Activated naive CD8-positive, alpha-beta T cell (primary cell): Measurements from ENCODE around the gene CYFIP2.

Experiments
- H3K27ac Mint-ChIP-seq: one replicate; pipeline ENCODE4 v1.8.0; 2021; ENCODE audit warnings: mixed read lengths
- H3K27me3 Mint-ChIP-seq: one replicate; pipeline ENCODE4 v1.8.0; 2021; ENCODE audit warnings: mixed read lengths
- H3K36me3 Mint-ChIP-seq: one replicate; pipeline ENCODE4 v1.8.0; 2021; ENCODE audit warnings: mixed read lengths
- H3K4me1 Mint-ChIP-seq: one replicate; pipeline ENCODE4 v1.8.0; 2021; ENCODE audit warnings: low read depth, mixed read lengths
- H3K4me3 Mint-ChIP-seq: one replicate; pipeline ENCODE4 v1.8.0; 2021; ENCODE audit warnings: mild to moderate bottlenecking, mixed read lengths
- H3K9me3 Mint-ChIP-seq: one replicate; pipeline ENCODE4 v1.8.0; 2021; ENCODE audit warnings: low read depth, mixed read lengths

The CYFIP2 gene

GRCh38 chr5:157309796-157310195 is 43.9 kb downstream of the CYFIP2 start:
- H3K27ac Mint-ChIP-seq = peak overlapping the region; percentile 91
- peaks cover 74% of the 10 kb centered on the region for H3K4me1 Mint-ChIP-seq
- peaks cover 23% of the 10 kb centered on the region for H3K36me3 Mint-ChIP-seq
- no peaks in the 10 kb centered on the region for H3K9me3 Mint-ChIP-seq
- H3K27me3 Mint-ChIP-seq = no peaks in the 10 kb centered on the region
- no peak overlapping the region for H3K4me3 Mint-ChIP-seq

GRCh38 chr5:157311595-157311994 is 45.7 kb downstream of the CYFIP2 start:
- H3K27me3 Mint-ChIP-seq = no peaks in the 10 kb centered on the region
- H3K27ac Mint-ChIP-seq = peak overlapping the region; percentile 91
- no peaks in the 10 kb centered on the region for H3K9me3 Mint-ChIP-seq
- H3K4me3 Mint-ChIP-seq = no peak overlapping the region
- H3K36me3 Mint-ChIP-seq = peaks cover 14% of the 10 kb centered on the region
- peaks cover 56% of the 10 kb centered on the region for H3K4me1 Mint-ChIP-seq

DNA sequence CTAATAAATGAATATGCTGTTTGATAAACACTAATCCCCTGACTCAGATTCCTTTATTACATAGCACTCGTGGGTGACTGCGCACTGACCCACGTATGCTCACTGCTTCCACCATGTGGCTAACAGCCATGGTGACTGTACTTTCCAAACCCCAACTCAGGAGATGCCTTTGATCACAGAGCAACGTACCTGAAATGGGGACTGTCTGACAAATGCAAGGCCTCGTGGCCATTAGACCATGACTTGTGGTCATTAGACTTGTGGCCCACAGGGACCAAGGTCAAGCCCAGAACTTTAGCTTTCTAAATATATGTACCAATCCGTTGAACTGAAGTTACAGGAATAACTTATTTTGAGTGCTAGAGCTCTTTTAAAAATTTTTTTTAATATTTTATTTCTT is 46.6 kb downstream of the CYFIP2 start:
- Mint-ChIP-seq H3K36me3 (peaks cover 14% of the 10 kb centered on the region), H3K4me3 (peak overlapping the region; percentile 50)

DNA sequence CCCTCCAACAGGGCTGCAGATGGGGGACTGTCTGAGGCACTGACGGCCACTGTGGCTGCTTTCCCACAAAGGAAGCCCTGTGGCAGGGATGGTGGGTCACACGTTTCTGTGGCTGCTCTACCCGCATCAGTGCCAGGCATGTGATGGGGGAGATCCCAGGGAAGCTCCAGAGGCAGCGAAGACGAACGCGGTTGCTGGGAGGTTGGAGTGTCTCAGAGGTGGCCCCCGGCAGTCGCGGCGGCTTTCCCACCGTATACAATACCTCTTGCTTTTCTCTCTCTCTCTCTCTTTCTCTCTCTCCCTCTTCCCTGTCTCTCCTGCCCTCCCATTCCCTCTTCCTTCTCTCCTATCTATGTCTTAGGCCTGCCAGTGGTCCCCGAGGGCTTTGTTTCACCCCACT is 56.7 kb downstream of the CYFIP2 start:
- H3K4me1 Mint-ChIP-seq = peaks cover 13% of the 10 kb centered on the region
- H3K27ac Mint-ChIP-seq = peak overlapping the region; percentile 82
- no peak overlapping the region for H3K4me3 Mint-ChIP-seq
- H3K9me3 Mint-ChIP-seq = no peaks in the 10 kb centered on the region
- no peaks in the 10 kb centered on the region for H3K27me3 Mint-ChIP-seq
- H3K36me3 Mint-ChIP-seq = peaks cover 11% of the 10 kb centered on the region

More for the DNA sequence above, 46.6 kb downstream of the CYFIP2 start:
- peaks cover 47% of the 10 kb centered on the region for H3K4me1 Mint-ChIP-seq
- peak overlapping the region; percentile 91 for H3K27ac Mint-ChIP-seq
- no peaks in the 10 kb centered on the region for H3K27me3 Mint-ChIP-seq
- no peaks in the 10 kb centered on the region for H3K9me3 Mint-ChIP-seq

- Mint-ChIP-seq H3K4me3 (no peak overlapping the region), H3K36me3 (peaks cover 13% of the 10 kb centered on the region), H3K9me3 (no peaks in the 10 kb centered on the region), H3K4me1 (peaks cover 17% of the 10 kb centered on the region), H3K27me3 (no peaks in the 10 kb centered on the region), H3K27ac (peak overlapping the region; percentile 41)
These were observed 57.3 kb downstream of the CYFIP2 start for GRCh38 chr5:157323107-157323706.

GRCh38 chr5:157324237-157324636 is 58.3 kb downstream of the CYFIP2 start:
- H3K27me3 Mint-ChIP-seq = no peaks in the 10 kb centered on the region
- H3K36me3 Mint-ChIP-seq = peaks cover 10% of the 10 kb centered on the region
- no peak overlapping the region for H3K4me3 Mint-ChIP-seq
- no peaks in the 10 kb centered on the region for H3K9me3 Mint-ChIP-seq
- H3K4me1 Mint-ChIP-seq = peaks cover 28% of the 10 kb centered on the region
- peak overlapping the region; percentile 68 for H3K27ac Mint-ChIP-seq

DNA sequence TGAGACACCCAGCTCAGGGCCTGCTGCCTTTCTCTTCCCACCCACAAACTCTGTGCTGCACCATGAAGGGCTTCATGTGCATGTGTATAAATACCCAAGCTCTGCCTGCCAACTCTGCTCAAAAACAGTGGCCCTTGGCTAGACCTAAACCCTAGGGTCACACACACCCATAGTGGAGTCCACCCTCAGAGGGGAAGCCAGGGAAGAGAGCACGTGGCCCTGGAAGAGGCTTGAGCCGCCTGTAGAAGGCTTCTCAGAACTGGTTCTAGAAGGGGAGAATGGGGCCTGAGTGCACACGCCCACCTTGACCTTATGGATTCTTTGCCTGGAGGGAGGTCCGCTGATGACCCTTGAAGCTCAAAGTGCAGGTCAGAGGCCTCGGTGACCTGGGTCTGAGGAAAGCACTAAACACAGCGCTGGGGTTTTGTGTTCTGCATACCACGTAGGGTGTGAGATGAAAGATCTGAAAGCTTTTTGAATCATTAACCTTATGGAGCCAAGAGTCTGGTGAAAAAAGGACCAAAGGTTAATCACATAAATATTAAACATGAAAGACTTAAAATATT is 60.6 kb downstream of the CYFIP2 start:
- no peaks in the 10 kb centered on the region for H3K27me3 Mint-ChIP-seq
- peaks cover 45% of the 10 kb centered on the region for H3K4me1 Mint-ChIP-seq
- peak overlapping the region; percentile 95 for H3K27ac Mint-ChIP-seq
- peaks cover 14% of the 10 kb centered on the region for H3K36me3 Mint-ChIP-seq
- no peak overlapping the region for H3K4me3 Mint-ChIP-seq
- no peaks in the 10 kb centered on the region for H3K9me3 Mint-ChIP-seq

GRCh38 chr5:157327771-157328170 is 61.8 kb downstream of the CYFIP2 start:
- Mint-ChIP-seq H3K27ac (peak overlapping the region; percentile 95), H3K27me3 (no peaks in the 10 kb centered on the region), H3K4me3 (no peak overlapping the region)

DNA sequence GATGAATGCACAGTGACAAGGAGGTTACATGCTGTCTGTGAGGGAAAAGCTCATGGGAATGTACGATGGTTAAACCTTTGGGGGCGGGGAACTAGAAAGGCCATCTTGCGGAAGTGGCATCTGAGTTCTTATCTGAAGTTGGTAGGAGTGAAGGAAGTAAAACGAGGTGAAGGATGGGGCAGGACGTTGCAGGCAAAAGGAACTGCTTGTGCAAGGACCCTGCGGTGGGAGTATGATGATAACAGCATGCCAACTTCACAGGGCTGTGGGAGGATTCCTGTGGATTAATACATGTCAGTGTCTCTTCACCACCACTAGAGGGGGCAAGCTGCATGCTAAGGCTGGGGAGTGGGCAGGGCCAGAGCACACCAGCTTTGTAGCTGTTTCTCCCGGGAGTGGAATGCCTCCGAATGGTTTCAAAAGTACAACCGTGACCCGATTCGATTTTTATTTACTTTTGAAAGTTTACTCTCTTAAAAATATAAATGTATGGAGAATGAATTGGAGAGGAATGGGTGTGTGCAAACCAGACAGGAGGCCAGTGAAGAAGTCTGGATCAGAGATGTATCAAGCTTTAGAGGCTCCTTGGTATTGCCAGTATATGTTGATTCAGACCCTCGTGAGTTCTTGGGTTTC is 62.5 kb downstream of the CYFIP2 start:
- H3K4me1 Mint-ChIP-seq = peaks cover 55% of the 10 kb centered on the region
- no peaks in the 10 kb centered on the region for H3K9me3 Mint-ChIP-seq
- peak overlapping the region; percentile 95 for H3K27ac Mint-ChIP-seq
- H3K36me3 Mint-ChIP-seq = peaks cover 16% of the 10 kb centered on the region
- H3K27me3 Mint-ChIP-seq = no peaks in the 10 kb centered on the region
- peak overlapping the region; percentile 66 for H3K4me3 Mint-ChIP-seq

More at GRCh38 chr5:157327771-157328170, 61.8 kb downstream of the CYFIP2 start:
- H3K36me3 Mint-ChIP-seq = peaks cover 16% of the 10 kb centered on the region
- H3K9me3 Mint-ChIP-seq = no peaks in the 10 kb centered on the region
- peaks cover 55% of the 10 kb centered on the region for H3K4me1 Mint-ChIP-seq

- Mint-ChIP-seq H3K27ac (peak overlapping the region; percentile 95), H3K36me3 (peaks cover 17% of the 10 kb centered on the region), H3K4me3 (peak overlapping the region; percentile 7), H3K4me1 (peaks cover 52% of the 10 kb centered on the region), H3K9me3 (no peaks in the 10 kb centered on the region), H3K27me3 (no peaks in the 10 kb centered on the region)
These were observed 65.9 kb downstream of the CYFIP2 start for GRCh38 chr5:157331807-157332206.

DNA sequence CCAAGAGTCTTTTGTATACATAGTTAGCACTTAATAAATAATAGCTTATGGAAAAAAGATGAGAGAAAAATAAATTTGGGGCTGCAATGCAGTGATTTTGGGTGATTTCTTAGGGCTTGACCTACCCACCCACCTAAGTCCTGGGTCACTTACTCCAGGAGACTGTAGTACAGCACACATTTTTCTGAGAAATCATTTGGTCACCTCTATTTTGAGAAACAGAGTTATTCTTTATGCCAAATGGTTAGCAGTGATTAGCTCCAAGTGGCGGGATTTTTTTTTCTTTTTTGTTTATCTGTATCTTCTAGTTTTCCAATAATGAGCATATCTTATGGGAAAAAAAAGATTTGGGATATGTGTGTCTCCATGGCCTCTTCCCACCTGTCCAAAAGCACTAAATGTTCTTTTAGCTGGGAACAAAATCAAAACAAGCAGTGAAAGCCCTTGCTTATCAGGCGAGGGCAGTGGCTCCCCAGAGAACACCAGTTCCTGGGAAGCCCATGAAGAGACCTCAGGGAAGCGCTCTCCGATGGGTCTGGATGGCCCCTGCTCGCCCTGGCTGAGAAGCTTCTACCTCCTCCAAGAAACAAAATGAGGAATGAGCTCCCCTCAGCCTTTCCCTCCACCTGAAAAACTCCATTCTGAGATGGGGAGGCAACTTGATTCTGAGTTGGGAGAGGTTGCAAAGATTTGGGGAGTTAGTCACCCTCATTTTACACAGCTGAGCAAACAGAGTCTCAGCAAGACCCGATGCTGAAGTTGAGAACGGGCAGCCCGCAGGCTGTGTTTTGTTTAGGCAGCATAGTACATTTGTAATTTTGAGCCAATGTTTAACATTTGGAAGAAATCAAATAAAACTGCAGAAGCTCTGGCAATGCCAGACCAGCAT is 69.9 kb downstream of the CYFIP2 start:
- Mint-ChIP-seq H3K4me1 (peaks cover 26% of the 10 kb centered on the region), H3K4me3 (no peak overlapping the region), H3K36me3 (peaks cover 13% of the 10 kb centered on the region), H3K27ac (peak overlapping the region; percentile 61), H3K27me3 (no peaks in the 10 kb centered on the region), H3K9me3 (no peaks in the 10 kb centered on the region)

DNA sequence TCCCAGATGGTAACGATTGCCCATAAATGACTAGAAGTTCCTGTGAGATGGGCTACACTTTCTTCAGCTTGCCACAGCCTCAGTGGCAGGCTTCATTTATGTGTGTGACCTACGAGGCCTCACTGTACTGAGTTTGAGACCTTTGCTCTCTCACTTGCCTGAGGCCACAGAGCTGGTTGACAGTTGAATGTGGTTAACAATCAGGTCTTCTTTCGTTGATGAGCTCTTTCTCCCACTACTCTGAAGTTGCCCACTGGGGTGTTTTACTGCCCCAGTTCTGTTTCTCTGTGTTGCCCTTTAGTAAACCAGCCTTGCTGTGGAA is 70.5 kb downstream of the CYFIP2 start:
- Mint-ChIP-seq H3K9me3 (no peaks in the 10 kb centered on the region), H3K4me3 (no peak overlapping the region), H3K27ac (no peak overlapping the region), H3K4me1 (peaks cover 20% of the 10 kb centered on the region), H3K27me3 (no peaks in the 10 kb centered on the region), H3K36me3 (peaks cover 15% of the 10 kb centered on the region)

- H3K4me3 Mint-ChIP-seq = no peak overlapping the region
- peaks cover 14% of the 10 kb centered on the region for H3K4me1 Mint-ChIP-seq
- H3K27me3 Mint-ChIP-seq = no peaks in the 10 kb centered on the region
- H3K9me3 Mint-ChIP-seq = no peaks in the 10 kb centered on the region
- peaks cover 11% of the 10 kb centered on the region for H3K36me3 Mint-ChIP-seq
- H3K27ac Mint-ChIP-seq = peak overlapping the region; percentile 78
These were observed 73.5 kb downstream of the CYFIP2 start for GRCh38 chr5:157339409-157339808.

DNA sequence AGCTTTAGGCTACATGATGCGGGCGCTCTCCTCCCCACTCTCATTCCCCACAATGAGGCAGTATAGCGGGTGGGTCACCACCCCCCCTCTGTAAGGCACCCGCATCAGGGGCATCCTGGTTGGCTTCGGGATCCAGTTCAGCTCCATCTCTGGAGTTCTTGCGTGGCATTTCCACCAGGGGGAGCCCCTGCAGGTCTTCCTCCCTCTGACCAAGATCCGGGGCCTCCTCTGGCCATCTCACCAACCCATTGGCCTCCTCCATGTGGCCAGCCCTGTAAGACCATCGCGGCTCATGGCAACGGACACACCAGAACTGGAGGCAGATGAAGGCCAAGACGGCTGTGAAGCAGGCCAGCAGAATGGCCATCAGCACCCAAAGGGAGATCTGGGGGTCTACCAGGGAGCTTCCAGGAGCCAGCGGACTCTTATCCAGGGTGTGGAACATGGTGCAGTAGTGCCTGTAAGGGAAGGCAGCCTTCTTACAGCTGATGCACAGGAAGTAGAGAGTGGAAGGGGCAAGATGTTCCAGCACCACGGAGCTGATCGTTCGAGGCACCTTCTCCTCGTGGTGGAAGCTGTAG is 77.0 kb downstream of the CYFIP2 start:
- Mint-ChIP-seq H3K27me3 (no peaks in the 10 kb centered on the region), H3K36me3 (peaks cover 20% of the 10 kb centered on the region), H3K9me3 (no peaks in the 10 kb centered on the region), H3K27ac (peak overlapping the region; percentile 81), H3K4me1 (peaks cover 23% of the 10 kb centered on the region), H3K4me3 (no peak overlapping the region)
